ENCODE measurements around the gene RNASE3.
"Not testable (repeated sequence)": the region's sequence is repeated elsewhere in the genome, so short reads cannot be mapped to it uniquely, and the experiment has no call there.

Gene RNASE3

GRCh38 chr14:20891126-20891825 lies at the start of gene RNASE3:
RNASE3 (plus strand) TSS chr14:20891385; CDS start chr14:20891687, 302 bp downstream.
- DNase-seq, result peak in 1 of 14 donors; percentile 8

GRCh38 chr14:20846560-20846959 lies 44.6 kb upstream of the RNASE3 start:
- DNase-seq, result no peak

GRCh38 chr14:20848316-20848954 lies 42.8 kb upstream of the RNASE3 start:
- DNase-seq, result peak in 4 of 14 donors; percentile 12 to 63 (median 33)

- peak in 7 of 14 donors; percentile 15 to 63 (median 33) for DNase-seq
Measured at GRCh38 chr14:20848955-20849570, 42.1 kb upstream of the RNASE3 start.

- DNase-seq, result no peak
Measured at GRCh38 chr14:20853042-20853441, 38.1 kb upstream of the RNASE3 start.

- peak in 12 of 14 donors; percentile 3 to 67 (median 42) for DNase-seq
Measured at GRCh38 chr14:20855652-20856291, 35.4 kb upstream of the RNASE3 start.

GRCh38 chr14:20857207-20857606 lies 34.0 kb upstream of the RNASE3 start:
- DNase-seq, result no peak

- DNase-seq, result peak in 11 of 14 donors; percentile 4 to 74 (median 48)
Measured at GRCh38 chr14:20857630-20858261, 33.4 kb upstream of the RNASE3 start.

- DNase-seq, result no peak
Measured at GRCh38 chr14:20866194-20866593, 25.0 kb upstream of the RNASE3 start.

GRCh38 chr14:20866963-20867362 lies 24.2 kb upstream of the RNASE3 start:
- DNase-seq, result no peak

- DNase-seq, result peak in 11 of 14 donors; percentile 29 to 80 (median 52)
Measured at GRCh38 chr14:20873370-20874177, 17.6 kb upstream of the RNASE3 start.

GRCh38 chr14:20877016-20877415 lies 14.2 kb upstream of the RNASE3 start:
- no peak for DNase-seq

GRCh38 chr14:20878695-20879094 lies 12.5 kb upstream of the RNASE3 start:
- no peak for DNase-seq

- DNase-seq, result not testable (repeated sequence)
Measured at GRCh38 chr14:20881229-20881628, 10.0 kb upstream of the RNASE3 start.

GRCh38 chr14:20882787-20883186 lies 8.4 kb upstream of the RNASE3 start:
- not testable (repeated sequence) for DNase-seq

- not testable (repeated sequence) for DNase-seq
Measured at GRCh38 chr14:20888411-20888810, 2.8 kb upstream of the RNASE3 start.

GRCh38 chr14:20895322-20895721 lies 4.1 kb downstream of the RNASE3 start:
- not testable (repeated sequence) for DNase-seq

GRCh38 chr14:20904393-20905029 lies 13.3 kb downstream of the RNASE3 start:
- no peak for DNase-seq

GRCh38 chr14:20905676-20906075 lies 14.5 kb downstream of the RNASE3 start:
- no peak for DNase-seq

GRCh38 chr14:20907214-20907613 lies 16.0 kb downstream of the RNASE3 start:
- no peak for DNase-seq

- DNase-seq, result not testable (repeated sequence)
Measured at GRCh38 chr14:20910822-20911221, 19.6 kb downstream of the RNASE3 start.

Measured in C1 segment of cervical spinal cord (tissue), 14 donors.